Dermis microvascular lymphatic vessel endothelial cell (primary cell): ENCODE data around the gene SUCLG2. TPM values are rescaled to one million over a fixed set of nuclear protein-coding genes. Genes with fewer than 3 reads are reported as not detected.
"Not testable (repeated sequence)": the region's sequence is repeated elsewhere in the genome, so short reads cannot be mapped to it uniquely, and the experiment has no call there.

Source experiments
- DNase-seq, 2 donors: peaks; one replicate each; pipeline versions ENCODE4 v3.0.0 to v3.0.0-alpha.2; 2010; ENCODE audit warnings: low read depth in 2 of 2
- total RNA-seq: library from RNA; depleted of rRNA; stranded (reverse); fragments of >200 nt; gene quantifications from 2 replicates; pipeline ENCODE4 v1.2.1, GENCODE V29; 2014

Gene SUCLG2
- total RNA-seq, 1 donor from 2014 or later = 34.9 TPM

DNA sequence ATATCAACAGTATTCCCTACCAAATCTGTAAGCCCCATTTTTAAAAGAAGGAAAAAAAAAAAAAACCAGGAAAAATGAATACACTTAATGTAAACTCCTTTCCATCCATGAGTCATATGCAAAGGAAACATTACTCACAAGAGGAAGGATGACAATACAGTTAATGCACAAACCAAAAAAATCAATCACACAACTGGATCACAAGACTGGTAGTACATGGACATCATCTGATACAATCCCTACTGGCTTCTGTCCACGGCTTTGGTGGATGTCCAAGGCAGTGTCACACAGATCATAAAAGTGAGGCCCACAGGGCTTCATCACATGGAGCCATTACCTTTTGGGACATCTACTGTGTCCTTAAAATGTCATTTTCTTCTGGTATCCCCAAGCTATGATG is 44.0 kb downstream of the SUCLG2 start:
- peak in 1 of 2 donors; percentile 93 for DNase-seq

DNA sequence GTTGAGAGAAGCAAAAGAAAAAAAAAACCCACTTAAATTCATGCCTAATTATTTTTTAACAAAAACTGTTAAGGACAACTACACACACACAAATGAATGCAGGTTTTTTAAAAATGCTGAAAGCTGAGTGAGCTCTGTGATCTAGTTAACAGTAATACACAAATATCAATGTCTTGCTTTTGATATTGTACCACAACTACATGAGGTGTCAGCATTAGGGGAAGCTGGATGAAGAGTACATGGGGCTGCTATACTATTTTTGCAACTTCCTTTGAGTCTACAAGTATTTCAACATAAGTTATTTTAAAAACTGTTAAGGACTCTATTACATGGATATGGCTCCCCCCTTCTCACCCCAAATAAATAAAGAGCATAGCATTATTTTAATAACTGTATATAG is 44.7 kb downstream of the SUCLG2 start:
- DNase-seq = no peak

DNA sequence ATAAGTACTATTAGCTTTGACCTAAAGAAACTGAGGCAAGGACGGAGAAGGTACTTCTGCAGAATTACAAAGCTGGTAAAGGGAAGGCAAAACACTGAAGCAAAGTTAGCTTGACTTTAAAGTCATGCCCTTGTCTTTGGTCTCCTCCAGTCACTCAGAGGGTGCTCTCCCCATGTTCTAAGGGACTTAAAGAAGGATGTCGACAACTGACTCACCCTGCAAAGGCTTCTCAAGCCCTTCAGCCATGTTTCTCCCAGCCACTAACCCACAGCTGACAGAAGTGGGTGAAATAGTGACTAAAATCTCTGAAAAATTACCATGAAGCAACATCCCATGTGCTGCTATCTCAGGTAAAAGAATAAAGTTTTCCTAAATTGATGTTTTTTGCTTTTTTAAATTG is 46.4 kb downstream of the SUCLG2 start:
- DNase-seq = no peak

DNA sequence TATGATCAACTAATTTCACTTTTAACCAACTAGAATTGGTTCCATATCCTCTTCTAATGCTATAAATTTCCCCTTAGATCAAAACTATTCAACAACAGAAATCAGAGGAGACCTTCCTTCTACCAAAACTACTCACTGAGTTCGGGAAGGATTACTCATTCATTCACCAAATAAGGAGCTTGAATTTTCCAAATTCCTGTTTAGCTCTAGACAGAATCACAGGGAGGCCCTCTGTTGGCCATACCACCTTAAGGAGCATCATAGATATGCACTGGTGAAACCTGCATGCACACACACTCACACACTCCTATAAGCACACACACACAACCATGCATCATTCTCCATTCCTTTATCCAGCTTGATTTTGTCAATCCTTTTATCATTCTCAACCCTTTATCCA is 49.0 kb downstream of the SUCLG2 start:
- DNase-seq = peak in 1 of 2 donors; percentile 48

DNA sequence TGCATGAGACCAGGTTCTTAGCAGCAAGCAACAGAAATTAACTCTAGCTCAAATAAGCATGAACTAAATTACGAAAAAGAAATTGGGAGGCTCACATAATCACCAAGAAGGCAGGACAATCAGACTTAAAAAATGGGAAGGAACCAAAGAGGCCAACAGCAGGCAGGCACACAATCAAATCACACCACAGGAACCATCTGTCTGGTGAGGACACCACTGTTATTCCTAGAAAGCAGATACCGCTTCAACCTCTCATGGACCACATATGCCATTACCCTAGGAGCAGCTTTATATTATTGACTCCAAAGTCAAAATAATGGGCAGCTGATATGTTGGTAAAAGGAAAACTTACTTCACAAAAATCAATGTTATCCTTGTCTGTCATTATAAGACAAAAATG is 51.6 kb downstream of the SUCLG2 start:
- DNase-seq = no peak

DNA sequence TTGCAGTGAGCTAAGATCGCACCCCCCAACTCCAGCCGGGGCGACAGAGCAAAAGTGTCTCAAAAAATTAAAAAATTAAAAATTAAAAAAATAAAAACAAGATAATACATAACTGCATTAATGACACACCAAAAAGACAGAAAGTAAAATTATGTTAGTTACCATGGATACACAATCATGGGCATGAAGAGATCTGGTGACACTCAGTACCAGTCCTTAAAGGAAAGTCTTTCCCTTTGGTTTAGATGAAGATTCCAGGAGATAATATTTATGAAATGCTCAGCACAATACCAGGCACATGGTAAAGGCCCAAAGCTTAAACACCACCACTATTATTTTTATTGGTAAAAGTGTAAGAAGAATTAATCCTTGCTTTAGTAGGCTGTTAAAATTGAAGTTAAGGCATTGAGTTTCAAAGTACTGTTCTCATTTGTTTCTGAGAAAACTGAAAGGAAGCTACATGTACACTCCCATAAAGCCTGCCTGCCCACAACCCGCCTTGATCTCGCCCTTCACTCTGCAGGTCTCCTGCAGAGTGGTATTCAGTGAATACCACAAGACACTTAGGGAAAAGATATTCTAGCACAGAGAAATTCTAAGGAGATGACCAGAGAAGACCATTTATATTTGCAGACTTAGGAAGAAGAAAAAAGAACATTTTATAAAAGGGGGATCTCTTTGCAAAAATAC is 52.3 kb downstream of the SUCLG2 start:
- no peak for DNase-seq

DNA sequence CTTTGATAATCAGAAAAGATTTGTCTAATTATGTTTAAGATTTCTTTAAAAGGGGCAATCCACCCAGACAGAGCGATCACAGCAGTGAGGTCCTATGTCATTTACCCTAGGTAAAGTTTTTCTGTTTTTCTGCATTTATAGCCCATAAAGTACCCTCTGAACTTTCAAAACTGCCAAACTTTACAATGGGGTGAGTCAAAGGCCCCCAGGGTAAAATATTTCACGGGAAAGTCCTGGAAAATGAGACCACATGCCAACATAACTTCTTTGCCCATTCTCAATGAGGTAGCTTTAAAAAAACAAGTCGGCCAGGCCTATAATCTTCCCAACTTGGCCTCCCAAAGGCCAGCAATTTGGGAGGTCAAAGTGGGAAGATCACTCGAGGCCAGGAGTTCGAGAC is 53.0 kb downstream of the SUCLG2 start:
- no peak for DNase-seq

DNA sequence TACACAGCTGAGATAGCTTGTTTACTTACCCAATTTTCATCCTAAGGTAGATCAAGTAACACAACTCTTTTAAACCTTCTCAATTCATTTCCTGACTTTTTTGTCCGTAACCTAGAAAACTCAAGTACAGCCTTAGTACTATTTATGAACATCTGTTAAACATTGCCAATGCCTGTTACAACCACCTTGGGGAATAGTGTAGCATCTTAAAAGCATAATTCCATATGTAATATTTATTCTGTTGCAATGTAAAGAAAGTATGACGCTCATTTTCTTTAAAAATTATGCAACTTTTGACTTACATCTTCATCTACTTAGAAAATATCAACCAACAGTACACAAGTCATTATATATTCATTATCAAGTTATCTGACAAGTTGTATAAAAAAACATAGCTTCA is 54.6 kb downstream of the SUCLG2 start:
- no peak for DNase-seq

DNA sequence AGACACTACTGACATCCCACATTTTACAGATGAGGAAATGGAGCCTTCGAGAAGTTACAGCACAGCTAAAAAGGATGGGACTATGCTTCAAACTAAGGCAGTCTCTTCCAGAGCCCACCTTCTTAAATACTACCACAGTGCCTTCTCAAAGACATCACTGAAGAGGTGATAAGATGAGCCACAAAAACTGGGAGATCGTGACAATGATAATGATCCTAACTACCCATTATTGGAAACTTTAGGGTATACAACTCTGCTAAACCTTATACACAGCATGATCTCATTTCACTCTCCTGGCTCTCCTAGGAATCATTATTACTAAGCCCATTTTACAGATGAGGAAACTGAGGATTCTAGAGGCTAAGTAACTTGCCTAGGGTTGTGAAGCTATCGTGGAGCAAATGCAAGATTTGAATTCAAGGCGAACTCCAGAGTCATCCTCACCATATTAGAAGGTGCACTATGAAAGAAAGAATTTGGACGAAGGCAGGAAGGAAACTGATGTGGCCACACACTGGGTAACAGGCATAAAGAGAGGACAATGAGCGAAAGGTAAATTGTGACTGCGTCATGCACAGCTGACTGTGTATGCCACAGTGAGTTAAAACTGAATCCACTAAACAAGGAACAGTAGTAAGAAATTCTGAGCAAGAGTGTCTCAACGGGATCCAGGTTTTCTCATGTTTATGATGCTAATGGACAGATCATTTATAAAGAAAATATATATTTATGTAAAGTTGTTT is 55.4 kb downstream of the SUCLG2 start:
- DNase-seq = no peak

DNA sequence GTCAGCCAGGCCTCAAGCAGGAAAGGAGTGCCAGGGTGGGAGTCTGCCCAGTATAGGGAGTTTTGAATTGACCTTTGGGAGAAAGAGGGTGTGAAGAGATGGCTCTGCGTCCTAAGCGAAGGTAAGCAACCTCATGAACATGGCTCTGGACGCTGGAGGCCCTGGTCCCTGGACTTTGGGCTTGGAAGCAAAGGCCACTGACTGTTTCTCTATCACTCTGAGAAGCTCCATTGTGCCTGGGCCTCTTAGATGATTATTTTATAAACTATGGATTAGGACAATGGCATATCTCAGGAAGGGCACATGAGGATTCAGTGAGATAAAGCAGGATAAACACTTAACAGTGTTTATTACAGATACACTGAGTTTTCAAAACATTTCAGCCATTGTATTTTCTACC is 59.0 kb downstream of the SUCLG2 start:
- DNase-seq = no peak

DNA sequence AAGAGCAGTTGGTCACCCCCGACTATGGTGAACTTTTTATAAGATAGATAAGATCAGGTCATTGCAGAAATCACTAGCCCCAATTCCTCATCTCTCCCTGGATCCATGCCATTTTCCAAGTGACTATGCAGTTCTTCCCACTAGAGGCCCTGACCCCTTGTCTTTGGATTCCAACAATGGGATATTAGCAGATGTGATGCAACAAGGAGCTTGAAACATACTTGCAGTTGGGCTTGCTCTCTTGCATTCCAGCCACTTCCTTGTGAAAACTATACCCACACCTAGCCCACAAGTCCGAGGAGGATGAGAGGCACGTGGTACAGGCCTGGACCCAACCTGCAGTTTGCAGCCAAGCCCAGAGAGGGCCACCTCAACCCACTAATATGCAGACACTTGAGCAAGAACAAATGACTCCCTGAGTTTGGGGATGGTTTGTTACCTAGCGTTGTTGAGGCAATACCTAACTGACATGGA is 60.6 kb downstream of the SUCLG2 start:
- no peak for DNase-seq

DNA sequence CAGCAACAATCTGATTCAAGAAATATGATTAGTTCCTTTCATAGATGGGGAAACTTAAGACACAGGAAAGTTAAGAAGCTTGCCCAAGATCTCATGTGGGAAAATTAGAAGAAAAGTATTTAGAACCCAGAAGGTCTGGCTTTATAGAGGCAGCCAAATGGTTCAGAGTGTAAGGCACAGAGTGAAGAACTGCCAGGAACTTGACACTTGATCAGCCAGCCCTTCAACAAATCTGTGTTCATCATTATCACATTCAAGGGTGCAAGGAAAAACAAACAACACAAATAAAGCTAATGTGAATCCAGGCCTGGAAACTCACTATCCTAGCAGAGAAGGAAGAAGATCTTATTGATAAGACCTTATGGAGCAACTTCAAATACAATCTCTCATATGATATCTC is 62.4 kb downstream of the SUCLG2 start:
- no peak for DNase-seq

DNA sequence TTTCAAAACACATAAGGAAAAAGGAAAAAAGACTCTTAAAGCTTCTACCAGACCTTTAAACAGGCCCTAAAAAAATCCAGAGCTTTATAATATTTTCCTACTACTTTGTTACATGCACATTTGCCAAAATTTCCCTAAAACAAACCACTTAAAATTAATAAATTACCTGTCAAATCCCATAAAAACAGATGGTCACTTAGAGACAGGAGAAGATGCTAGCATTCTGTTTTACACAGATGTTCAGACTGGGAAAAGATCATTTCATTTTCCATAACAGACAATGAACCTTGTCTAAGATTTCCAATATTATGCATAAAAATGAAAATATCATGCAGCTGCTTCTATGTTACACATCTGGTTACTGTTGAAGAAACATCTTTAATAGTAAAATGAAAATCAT is 66.6 kb downstream of the SUCLG2 start:
- no peak for DNase-seq

DNA sequence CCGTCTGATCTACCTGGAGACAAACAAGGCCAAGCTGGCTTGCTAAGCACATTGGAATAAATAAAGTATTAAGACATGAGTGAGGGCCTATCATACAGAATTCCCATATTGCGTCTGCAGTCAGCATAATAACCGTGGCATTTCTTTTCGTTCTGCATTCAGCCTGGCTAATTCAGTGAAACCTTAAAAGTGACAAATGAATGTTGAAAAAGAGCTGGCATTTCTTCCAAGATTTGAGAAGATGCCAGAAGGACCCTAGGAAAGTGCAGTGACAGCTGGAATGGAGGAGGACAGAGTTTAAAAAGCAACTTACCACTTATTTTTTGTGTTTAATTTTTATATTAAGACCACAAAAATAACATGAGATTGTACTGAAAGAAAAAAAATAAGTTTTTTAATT is 67.1 kb downstream of the SUCLG2 start:
- DNase-seq = no peak

DNA sequence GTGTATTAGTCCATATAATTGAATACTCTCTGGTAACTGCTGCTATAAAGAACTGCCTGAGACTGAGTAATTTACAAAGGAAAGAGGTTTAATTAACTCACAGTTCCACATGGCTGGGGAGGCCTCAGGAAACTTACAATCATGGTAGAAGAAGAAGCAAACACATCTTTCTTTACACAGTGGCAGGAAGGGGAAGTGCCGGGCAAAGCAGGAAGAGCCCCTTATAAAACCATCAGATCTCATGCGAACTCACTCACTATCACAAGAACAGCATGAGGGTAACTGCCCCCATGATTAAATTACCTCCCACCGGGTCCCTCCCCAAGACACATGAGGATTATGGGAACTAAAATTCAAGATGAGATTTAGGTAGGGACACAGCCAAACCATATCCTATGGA is 69.8 kb downstream of the SUCLG2 start:
- not testable (repeated sequence) for DNase-seq

DNA sequence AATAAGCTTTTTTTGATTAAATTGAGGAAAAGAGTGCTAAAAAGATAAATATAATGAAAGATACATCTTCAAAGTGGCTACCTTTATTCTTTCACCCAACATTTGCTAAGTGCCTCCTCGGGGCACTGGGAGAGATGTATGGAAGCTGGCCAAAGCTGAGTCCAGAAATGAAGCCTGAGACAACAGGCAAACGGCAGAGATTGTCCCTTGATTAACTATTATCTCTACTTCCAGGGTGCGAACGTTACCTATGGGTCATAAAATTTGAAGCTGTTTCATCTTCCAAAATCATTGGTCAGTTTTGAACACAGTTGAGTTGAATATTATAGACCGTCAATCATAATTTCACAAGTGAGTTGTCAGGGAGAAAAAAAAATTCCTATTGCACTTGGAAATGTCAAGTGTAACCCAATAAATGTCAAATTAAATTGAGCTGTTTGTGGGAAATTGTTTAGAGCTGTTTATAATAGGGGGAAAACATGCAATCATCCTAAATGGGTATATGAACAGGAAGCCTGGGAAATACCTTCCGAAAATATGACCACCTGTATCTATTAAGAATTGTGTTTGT is 73.9 kb downstream of the SUCLG2 start:
- no peak for DNase-seq

DNA sequence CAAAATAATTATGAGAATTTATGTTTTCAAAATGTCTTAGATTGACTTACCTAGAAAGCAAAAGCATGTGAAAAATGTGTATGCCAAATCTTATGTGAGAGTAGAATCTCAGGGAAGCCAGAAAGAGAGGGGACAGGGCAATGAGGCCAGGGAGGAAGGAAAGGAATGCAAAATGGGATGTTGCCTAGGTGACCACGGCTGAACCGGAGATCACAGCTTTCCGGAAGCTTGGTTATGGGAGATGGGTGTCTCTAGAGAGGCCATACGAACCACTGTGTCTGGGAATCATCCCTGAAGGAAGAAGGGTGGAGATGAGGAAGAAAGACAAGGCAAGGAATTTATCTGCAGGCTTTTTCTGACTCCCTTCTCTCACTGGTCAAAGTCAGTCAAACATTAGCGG is 76.0 kb downstream of the SUCLG2 start:
- DNase-seq = peak in 1 of 2 donors; percentile 10

DNA sequence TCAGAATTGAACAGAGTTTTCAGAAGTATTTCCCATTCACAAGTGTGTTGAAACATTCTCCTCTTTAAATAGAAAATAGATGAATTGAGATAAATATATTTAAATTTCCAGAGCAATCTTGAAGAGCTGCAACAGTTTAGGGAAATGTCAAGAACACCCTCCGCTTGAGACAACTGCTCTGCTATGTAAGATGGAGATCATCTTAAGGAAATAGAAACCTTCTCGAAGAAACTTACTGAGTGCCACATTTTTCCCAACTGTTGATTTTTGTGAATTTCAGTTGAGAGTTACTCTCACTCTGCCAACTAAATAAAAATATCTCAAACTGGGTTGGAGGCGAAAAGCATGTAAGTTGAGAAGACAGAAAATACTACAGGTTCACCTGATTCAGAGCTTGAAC is 78.0 kb downstream of the SUCLG2 start:
- no peak for DNase-seq

DNA sequence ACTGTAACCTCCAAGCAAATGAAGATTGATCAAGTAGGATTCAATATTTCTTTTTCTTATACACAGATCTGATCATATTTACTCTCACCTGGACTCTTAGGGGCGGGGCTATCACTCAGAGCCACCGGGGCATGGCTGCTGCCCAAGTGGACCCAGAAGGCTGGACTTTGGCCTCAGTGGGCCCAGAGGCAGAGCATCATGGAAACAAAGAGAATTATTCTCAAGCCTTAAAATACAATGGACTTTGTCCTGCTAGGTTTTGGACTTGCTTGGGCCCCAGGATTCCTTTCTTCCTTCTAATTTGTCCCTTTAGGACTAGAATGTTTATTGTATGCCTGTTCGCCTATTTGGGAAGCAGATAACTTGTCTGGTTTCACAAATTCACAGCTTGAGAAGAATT is 85.1 kb downstream of the SUCLG2 start:
- no peak for DNase-seq

DNA sequence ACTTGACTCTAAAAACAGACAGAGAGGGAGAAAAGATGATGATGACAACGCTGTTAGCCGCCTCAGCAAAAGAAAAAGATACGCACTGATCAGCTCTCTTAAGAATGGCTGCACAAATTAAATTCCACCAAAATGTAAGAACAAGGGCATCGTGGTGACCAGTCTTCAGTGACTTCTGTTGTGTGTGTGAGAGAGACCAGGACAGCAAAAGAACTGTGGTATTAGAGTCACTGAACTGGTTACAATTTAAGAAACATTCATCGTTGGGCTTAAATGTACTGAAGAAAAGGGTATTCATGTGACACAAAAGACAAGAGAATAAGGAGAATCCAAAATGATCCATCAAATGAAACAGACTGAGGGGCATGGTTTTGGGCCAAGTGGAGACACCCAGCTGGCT is 86.5 kb downstream of the SUCLG2 start:
- DNase-seq = no peak

DNA sequence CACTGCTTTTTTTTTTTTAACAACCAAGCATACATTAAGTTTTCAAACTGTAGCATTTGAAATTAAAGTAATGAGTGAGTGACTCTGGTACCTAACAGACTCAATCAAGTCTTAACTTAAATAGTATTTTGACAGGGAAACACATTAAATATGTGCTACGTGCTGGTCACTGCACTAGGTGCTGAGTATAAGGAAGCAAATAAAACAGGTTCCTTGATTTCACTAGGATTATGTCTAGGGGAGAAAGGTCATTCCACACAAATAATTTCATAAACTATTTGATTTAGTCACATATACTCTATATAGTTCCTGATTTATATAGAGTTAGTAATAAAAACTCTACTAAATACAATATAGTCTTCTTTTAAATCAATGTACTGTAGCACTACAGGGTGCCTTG is 89.4 kb downstream of the SUCLG2 start:
- DNase-seq = no peak

DNA sequence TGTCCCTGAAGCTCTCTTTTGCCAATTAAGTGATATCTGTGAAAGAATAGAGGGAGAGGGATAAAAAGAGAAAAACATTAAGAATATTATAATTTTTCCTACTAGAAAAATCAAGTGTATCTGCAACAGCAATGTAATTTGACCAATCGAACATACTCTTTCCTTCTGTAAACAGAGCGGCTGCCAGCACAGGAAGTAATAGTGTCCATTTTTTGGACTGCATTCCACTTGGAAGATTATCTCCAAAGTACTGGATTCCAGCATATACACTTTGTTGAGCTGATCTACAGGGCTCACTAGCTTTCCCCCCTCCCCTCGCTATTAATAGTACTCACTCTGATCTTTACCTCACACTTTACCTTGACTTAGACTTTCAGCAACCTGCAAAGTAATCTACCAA is 90.4 kb downstream of the SUCLG2 start:
- peak; percentile 39 to 52 for DNase-seq
